ENCODE data around the gene SCN7A.

Gene SCN7A

GRCh38 chr2:166373105-166373504 lies 120.9 kb downstream of the SCN7A start:
- Mint-ChIP-seq H3K9me3 (no peaks in the 10 kb centered on the region), H3K4me3 (no peak overlapping the region), H3K27ac (no peak overlapping the region), H3K4me1 (peaks cover 21% of the 10 kb centered on the region), H3K36me3 (ENCODE audit: low read depth) (no peaks in the 10 kb centered on the region), H3K27me3 (ENCODE audit: low read depth, poor library complexity) (peaks cover 41% of the 10 kb centered on the region)
- no peak for TF ChIP-seq CTCF (IDR thresholded peaks at IDR 0.05)
- no peak for DNase-seq

- no peak for TF ChIP-seq CTCF (IDR thresholded peaks at IDR 0.05)
- peaks cover 21% of the 10 kb centered on the region for H3K4me1 Mint-ChIP-seq
- no peak overlapping the region for H3K27ac Mint-ChIP-seq
Measured at GRCh38 chr2:166372046-166372445, 122.0 kb downstream of the SCN7A start.

GRCh38 chr2:166365803-166366420 lies 128.1 kb downstream of the SCN7A start:
- H3K9me3 Mint-ChIP-seq, result no peaks in the 10 kb centered on the region

More at GRCh38 chr2:166372046-166372445, 122.0 kb downstream of the SCN7A start:
- Mint-ChIP-seq H3K9me3 (no peaks in the 10 kb centered on the region), H3K4me3 (no peak overlapping the region), H3K36me3 (ENCODE audit: low read depth) (no peaks in the 10 kb centered on the region), H3K27me3 (ENCODE audit: low read depth, poor library complexity) (peaks cover 30% of the 10 kb centered on the region)
- no peak for DNase-seq

GRCh38 chr2:166365239-166365638 lies 128.8 kb downstream of the SCN7A start:
- Mint-ChIP-seq H3K4me1 (no peaks in the 10 kb centered on the region), H3K4me3 (no peak overlapping the region), H3K27ac (no peak overlapping the region), H3K36me3 (ENCODE audit: low read depth) (no peaks in the 10 kb centered on the region), H3K27me3 (ENCODE audit: low read depth, poor library complexity) (no peaks in the 10 kb centered on the region), H3K9me3 (no peaks in the 10 kb centered on the region)
- no peak for TF ChIP-seq CTCF (IDR thresholded peaks at IDR 0.05)
- DNase-seq, result no peak

More at GRCh38 chr2:166365803-166366420, 128.1 kb downstream of the SCN7A start:
- no peaks in the 10 kb centered on the region for H3K4me1 Mint-ChIP-seq
- no peak for DNase-seq
- no peak overlapping the region for H3K27ac Mint-ChIP-seq
- H3K4me3 Mint-ChIP-seq, result no peak overlapping the region
- TF ChIP-seq CTCF (IDR thresholded peaks at IDR 0.05), result no peak
- no peaks in the 10 kb centered on the region for H3K27me3 Mint-ChIP-seq (ENCODE audit: low read depth, poor library complexity)
- H3K36me3 Mint-ChIP-seq (ENCODE audit: low read depth), result no peaks in the 10 kb centered on the region

GRCh38 chr2:166364476-166365161 lies 129.4 kb downstream of the SCN7A start:
- DNase-seq, result no peak
- Mint-ChIP-seq H3K36me3 (ENCODE audit: low read depth) (no peaks in the 10 kb centered on the region), H3K27ac (no peak overlapping the region), H3K4me1 (no peaks in the 10 kb centered on the region), H3K4me3 (no peak overlapping the region), H3K9me3 (no peaks in the 10 kb centered on the region), H3K27me3 (ENCODE audit: low read depth, poor library complexity) (no peaks in the 10 kb centered on the region)
- TF ChIP-seq CTCF (IDR thresholded peaks at IDR 0.05), result no peak

Measured in nephron progenitor cell (in vitro differentiated cells).